H9 (cell line): Measurements from ENCODE around the gene F12. TPM values are rescaled to one million over a fixed set of nuclear protein-coding genes. Genes with fewer than 3 reads are reported as not detected.

Experiments
- DNase-seq: peaks from one replicate; pipeline ENCODE4 v3.0.0-alpha.2; 2017
- H2AFZ ChIP-seq: one replicate; pipeline ENCODE4 v1.6.1; 2013; ENCODE audit warnings: mild to moderate bottlenecking, low read length, control low read depth, moderate library complexity
- H2AK5ac ChIP-seq: 2 replicates; pipeline ENCODE4 v1.6.1; 2013; ENCODE audit warnings: low read length, control low read depth, mixed read lengths; ENCODE audit not compliant: insufficient read length
- H2BK120ac ChIP-seq: one replicate; pipeline ENCODE4 v1.6.1; 2013; ENCODE audit warnings: low read depth, mild to moderate bottlenecking, low read length, control low read depth, inconsistent platforms; ENCODE audit not compliant: poor library complexity, severe bottlenecking
- H2BK12ac ChIP-seq: 2 replicates; pipeline ENCODE4 v1.6.1; 2013; ENCODE audit warnings: low read length, control low read depth, mixed read lengths, low read depth; ENCODE audit not compliant: insufficient read length
- H2BK15ac ChIP-seq: 2 replicates; pipeline ENCODE4 v1.6.1; 2013; ENCODE audit warnings: low read depth, low read length, control low read depth
- H2BK20ac ChIP-seq: one replicate; pipeline ENCODE4 v1.6.1; 2013; ENCODE audit warnings: low read depth, mild to moderate bottlenecking, low read length, control low read depth, inconsistent platforms; ENCODE audit not compliant: poor library complexity, severe bottlenecking
- H2BK5ac ChIP-seq: 2 replicates; pipeline ENCODE4 v1.6.1; 2013; ENCODE audit warnings: low read length, control low read depth, mixed read lengths; ENCODE audit not compliant: insufficient read length
- H3K14ac ChIP-seq: 2 replicates; pipeline ENCODE4 v1.6.1; 2013; ENCODE audit warnings: low read length, control low read depth; ENCODE audit not compliant: insufficient read depth
- H3K18ac ChIP-seq: 2 replicates; pipeline ENCODE4 v1.6.1; 2013; ENCODE audit warnings: low read depth, mild to moderate bottlenecking, mixed read lengths, low read length, control low read depth; ENCODE audit not compliant: insufficient read length
- H3K23ac ChIP-seq: 2 replicates; pipeline ENCODE4 v1.6.1; 2013; ENCODE audit warnings: low read length, control low read depth, mixed read lengths, low read depth; ENCODE audit not compliant: insufficient read length
- H3K23me2 ChIP-seq: 2 replicates; pipeline ENCODE4 v1.6.1; 2013; ENCODE audit warnings: low read depth, mild to moderate bottlenecking, mixed read lengths, low read length, control low read depth; ENCODE audit not compliant: insufficient read length, poor library complexity, severe bottlenecking
- H3K27ac ChIP-seq: 2 replicates; pipeline ENCODE4 v1.5.1; 2013; ENCODE audit warnings: low read length, control low read depth, mixed read lengths, low read depth; ENCODE audit not compliant: insufficient read length
- H3K27me3 ChIP-seq: 2 replicates; pipeline ENCODE4 v1.6.1; 2013; ENCODE audit warnings: low read length, control low read depth, inconsistent platforms; ENCODE audit not compliant: insufficient read depth
- H3K4ac ChIP-seq: 2 replicates; pipeline ENCODE4 v1.6.1; 2013; ENCODE audit warnings: low read depth, mild to moderate bottlenecking, control low read depth, inconsistent platforms, low read length, moderate library complexity
- H3K4me1 ChIP-seq: 2 replicates; pipeline ENCODE4 v1.6.1; 2013; ENCODE audit warnings: low read length, control low read depth, inconsistent platforms; ENCODE audit not compliant: insufficient read depth
- H3K4me2 ChIP-seq: 2 replicates; pipeline ENCODE4 v1.6.1; 2013; ENCODE audit warnings: low read length, control low read depth, mixed read lengths; ENCODE audit not compliant: insufficient read length, insufficient read depth
- H3K56ac ChIP-seq: 2 replicates; pipeline ENCODE4 v1.6.1; 2013; ENCODE audit warnings: low read depth, mild to moderate bottlenecking, mixed read lengths, low read length, control low read depth; ENCODE audit not compliant: insufficient read length
- H3K79me1 ChIP-seq: 2 replicates; pipeline ENCODE4 v1.6.1; 2013; ENCODE audit warnings: low read depth, mild to moderate bottlenecking, moderate library complexity, low read length, control low read depth, inconsistent platforms; ENCODE audit not compliant: insufficient read depth, poor library complexity, severe bottlenecking
- H3K79me2 ChIP-seq: 2 replicates; pipeline ENCODE4 v1.6.1; 2013; ENCODE audit warnings: low read length, control low read depth, inconsistent platforms; ENCODE audit not compliant: insufficient read depth
- H3K9ac ChIP-seq: 2 replicates; pipeline ENCODE4 v1.6.1; 2013; ENCODE audit warnings: low read length, control low read depth, mixed read lengths; ENCODE audit not compliant: insufficient read length; ENCODE audit errors: extremely low read depth
- H3K9me3 ChIP-seq: one replicate; pipeline ENCODE4 v1.6.1; 2013; ENCODE audit warnings: low read depth, low read length, inconsistent platforms; ENCODE audit not compliant: control insufficient read depth
- H3T11ph ChIP-seq: one replicate; pipeline ENCODE4 v1.6.1; 2013; ENCODE audit warnings: mild to moderate bottlenecking, low read length, control low read depth, inconsistent platforms
- H4K20me1 ChIP-seq: one replicate; pipeline ENCODE4 v1.6.1; 2013; ENCODE audit not compliant: control insufficient read depth, insufficient read length, insufficient read depth
- H4K5ac ChIP-seq: 2 replicates; pipeline ENCODE4 v1.6.1; 2013; ENCODE audit warnings: low read depth, mild to moderate bottlenecking, mixed read lengths, low read length, control low read depth; ENCODE audit not compliant: insufficient read length
- H4K8ac ChIP-seq: replicated peaks from 2 replicates; pipeline ENCODE4 v1.6.1; 2013; ENCODE audit warnings: low read length, control low read depth, mixed read lengths, low read depth; ENCODE audit not compliant: insufficient read length
- H4K91ac ChIP-seq: 2 replicates; pipeline ENCODE4 v1.6.1; 2013; ENCODE audit warnings: low read depth, mild to moderate bottlenecking, moderate library complexity, mixed read lengths, low read length, control low read depth; ENCODE audit not compliant: insufficient read length
- H3K27ac Mint-ChIP-seq, 3 experiments: 2 replicates in 2 of 3; 3 replicates in 1 of 3; pipeline ENCODE4 v1.8.0; 2020 to 2021; ENCODE audit warnings: mixed read lengths in 3 of 3, mild to moderate bottlenecking in 1 of 3, moderate library complexity in 1 of 3
- H3K27me3 Mint-ChIP-seq: 2 replicates; pipeline ENCODE4 v1.8.0; 2021; ENCODE audit warnings: low read depth, mild to moderate bottlenecking, moderate library complexity, mixed read lengths
- H3K36me3 Mint-ChIP-seq, 3 experiments: 2 replicates in 2 of 3; 3 replicates in 1 of 3; pipeline ENCODE4 v1.8.0; 2020 to 2021; ENCODE audit warnings: low read depth in 3 of 3, mixed read lengths in 3 of 3; ENCODE audit not compliant: insufficient read depth in 1 of 3
- H3K4me1 Mint-ChIP-seq, 2 experiments: 2 replicates each; pipeline ENCODE4 v1.8.0; 2020; ENCODE audit warnings: mixed read lengths in 2 of 2
- H3K4me3 Mint-ChIP-seq, 2 experiments: 2 replicates in 1 of 2; 3 replicates in 1 of 2; pipeline ENCODE4 v1.8.0; 2020 to 2021; ENCODE audit warnings: mild to moderate bottlenecking in 2 of 2, mixed read lengths in 2 of 2, moderate library complexity in 1 of 2
- H3K9me3 Mint-ChIP-seq, 2 experiments: 2 replicates in 1 of 2; 3 replicates in 1 of 2; pipeline ENCODE4 v1.8.0; 2020; ENCODE audit warnings: mild to moderate bottlenecking in 2 of 2, mixed read lengths in 2 of 2, moderate library complexity in 1 of 2
- WGBS: extraction: QIAGEN DNeasy Blood & Tissue Kit; methylation state at CpG from one replicate; pipeline ENCODE4 v1.1.7; 2013; ENCODE audit warnings: missing lambda C conversion rate, low lambda C conversion rate, mixed read lengths; ENCODE audit not compliant: insufficient read length; ENCODE audit errors: extremely low coverage; 5-methylcytosine and 5-hydroxymethylcytosine counted together
- total RNA-seq: library from RNA; stranded (reverse); gene quantifications from 2 replicates; pipeline ENCODE4 v1.2.1, GENCODE V29; 2021
- TF ChIP-seq, protein P1 (sequence below): fragments of 200-600 bp; sonication (generic); conservative IDR thresholded peaks from 3 replicates; pipeline ENCODE4 v1.8.0; 2021; ENCODE audit warnings: antibody characterized with exemption, mild to moderate bottlenecking

F12 gene
- total RNA-seq, 1 experiment from 2014 or later, result 3.5 TPM

GRCh38 chr5:177393206-177393765, 16.1 kb downstream of the F12 start:
- Histone ChIP-seq H3K79me1 (no peaks in the 10 kb centered on the region), H3K18ac (no peak overlapping the region), H3K9ac (no peak overlapping the region), H3K27ac (no peak overlapping the region), H2BK120ac (no peak overlapping the region), H3K79me2 (no peaks in the 10 kb centered on the region), H3K14ac (no peak overlapping the region), H4K5ac (no peak overlapping the region), H2BK5ac (no peak overlapping the region), H2AK5ac (no peak overlapping the region), H4K20me1 (no peaks in the 10 kb centered on the region), H3K4me1 (no peaks in the 10 kb centered on the region; the same call in 1 of the 2 replicates), H3K4me2 (no peak overlapping the region), H4K8ac (no peak overlapping the region), H4K91ac (no peak overlapping the region), H3K27me3 (no peaks in the 10 kb centered on the region; the same call in 1 of the 2 replicates), H2BK20ac (no peak overlapping the region), H2BK15ac (no peak overlapping the region), H2AFZ (no peak overlapping the region), H2BK12ac (no peak overlapping the region), H3T11ph (no peak overlapping the region), H3K9me3 (no peaks in the 10 kb centered on the region), H3K23me2 (no peaks in the 10 kb centered on the region), H3K4ac (no peak overlapping the region), H3K56ac (no peak overlapping the region), H3K23ac (no peak overlapping the region)
- TF ChIP-seq, protein P1, sequence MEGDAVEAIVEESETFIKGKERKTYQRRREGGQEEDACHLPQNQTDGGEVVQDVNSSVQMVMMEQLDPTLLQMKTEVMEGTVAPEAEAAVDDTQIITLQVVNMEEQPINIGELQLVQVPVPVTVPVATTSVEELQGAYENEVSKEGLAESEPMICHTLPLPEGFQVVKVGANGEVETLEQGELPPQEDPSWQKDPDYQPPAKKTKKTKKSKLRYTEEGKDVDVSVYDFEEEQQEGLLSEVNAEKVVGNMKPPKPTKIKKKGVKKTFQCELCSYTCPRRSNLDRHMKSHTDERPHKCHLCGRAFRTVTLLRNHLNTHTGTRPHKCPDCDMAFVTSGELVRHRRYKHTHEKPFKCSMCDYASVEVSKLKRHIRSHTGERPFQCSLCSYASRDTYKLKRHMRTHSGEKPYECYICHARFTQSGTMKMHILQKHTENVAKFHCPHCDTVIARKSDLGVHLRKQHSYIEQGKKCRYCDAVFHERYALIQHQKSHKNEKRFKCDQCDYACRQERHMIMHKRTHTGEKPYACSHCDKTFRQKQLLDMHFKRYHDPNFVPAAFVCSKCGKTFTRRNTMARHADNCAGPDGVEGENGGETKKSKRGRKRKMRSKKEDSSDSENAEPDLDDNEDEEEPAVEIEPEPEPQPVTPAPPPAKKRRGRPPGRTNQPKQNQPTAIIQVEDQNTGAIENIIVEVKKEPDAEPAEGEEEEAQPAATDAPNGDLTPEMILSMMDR, result no peak
- DNase-seq, result no peak
- H3K4me1 Mint-ChIP-seq, result peaks cover 27 to 33% of the 10 kb centered on the region in 2 experiments
- WGBS, result no CpG with 5 or more reads among the region's 1 CpG
- H3K4me3 Mint-ChIP-seq, result no peak overlapping the region; a peak in 1 of 5 replicates
- H3K36me3 Mint-ChIP-seq, result no peaks in the 10 kb centered on the region
- peak overlapping the region in 1 of 3 experiments; percentile 32; a peak in 1 of 7 replicates for H3K27ac Mint-ChIP-seq
- peaks cover 52% of the 10 kb centered on the region for H3K27me3 Mint-ChIP-seq
- H3K9me3 Mint-ChIP-seq, result no peaks in the 10 kb centered on the region
